ENCODE data around the gene ATP6V0A1. TPM values are rescaled to one million over a fixed set of nuclear protein-coding genes. Genes with fewer than 3 reads are reported as not detected.
A peak's percentile ranks its signal among the peaks of the same experiment; 100 is the strongest.

Gene ATP6V0A1
- total RNA-seq, 1 donor from 2014 or later, result 90.5 TPM

- Mint-ChIP-seq H3K4me1 (ENCODE audit: low read depth) (peaks cover 45% of the 10 kb centered on the region), H3K36me3 (ENCODE audit: insufficient read depth) (peaks cover 10% of the 10 kb centered on the region), H3K27ac (peak overlapping the region; percentile 86), H3K27me3 (no peaks in the 10 kb centered on the region), H3K9me3 (ENCODE audit: low read depth) (no peaks in the 10 kb centered on the region), H3K4me3 (ENCODE audit: low read depth) (no peak overlapping the region)
- no peak for TF ChIP-seq CTCF (IDR thresholded peaks at IDR 0.05; ENCODE audit: unreplicated experiment)
- no peak for DNase-seq (ENCODE audit: low spot score, unreplicated experiment)
These were observed 5.3 kb downstream of the ATP6V0A1 start for GRCh38 chr17:42463976-42464400.

GRCh38 chr17:42467889-42468288 is 9.2 kb downstream of the ATP6V0A1 start:
- H3K27ac Mint-ChIP-seq, result peak overlapping the region; percentile 53
- no peak overlapping the region for H3K4me3 Mint-ChIP-seq (ENCODE audit: low read depth)

GRCh38 chr17:42472709-42473521 is 14.2 kb downstream of the ATP6V0A1 start:
- Mint-ChIP-seq H3K36me3 (ENCODE audit: insufficient read depth) (peaks cover 39% of the 10 kb centered on the region), H3K4me3 (ENCODE audit: low read depth) (no peak overlapping the region), H3K9me3 (ENCODE audit: low read depth) (no peaks in the 10 kb centered on the region), H3K27me3 (no peaks in the 10 kb centered on the region), H3K27ac (no peak overlapping the region), H3K4me1 (ENCODE audit: low read depth) (peaks cover 16% of the 10 kb centered on the region)
- TF ChIP-seq CTCF (IDR thresholded peaks at IDR 0.05; ENCODE audit: unreplicated experiment), result no peak
- DNase-seq (ENCODE audit: low spot score, unreplicated experiment), result no peak

More at GRCh38 chr17:42467889-42468288, 9.2 kb downstream of the ATP6V0A1 start:
- peaks cover 30% of the 10 kb centered on the region for H3K4me1 Mint-ChIP-seq (ENCODE audit: low read depth)
- H3K36me3 Mint-ChIP-seq (ENCODE audit: insufficient read depth), result peaks cover 18% of the 10 kb centered on the region
- no peak for TF ChIP-seq CTCF (IDR thresholded peaks at IDR 0.05; ENCODE audit: unreplicated experiment)
- H3K27me3 Mint-ChIP-seq, result no peaks in the 10 kb centered on the region
- no peak for DNase-seq (ENCODE audit: low spot score, unreplicated experiment)
- no peaks in the 10 kb centered on the region for H3K9me3 Mint-ChIP-seq (ENCODE audit: low read depth)

- H3K9me3 Mint-ChIP-seq (ENCODE audit: low read depth), result no peaks in the 10 kb centered on the region
- H3K27me3 Mint-ChIP-seq, result no peaks in the 10 kb centered on the region
- peaks cover 9% of the 10 kb centered on the region for H3K4me1 Mint-ChIP-seq (ENCODE audit: low read depth)
- H3K36me3 Mint-ChIP-seq (ENCODE audit: insufficient read depth), result peaks cover 43% of the 10 kb centered on the region
- no peak for TF ChIP-seq CTCF (IDR thresholded peaks at IDR 0.05; ENCODE audit: unreplicated experiment)
- peak overlapping the region; percentile 45 for H3K27ac Mint-ChIP-seq
- no peak for DNase-seq (ENCODE audit: low spot score, unreplicated experiment)
- H3K4me3 Mint-ChIP-seq (ENCODE audit: low read depth), result no peak overlapping the region
These were observed 15.6 kb downstream of the ATP6V0A1 start for GRCh38 chr17:42474276-42474675.

GRCh38 chr17:42475121-42475520 is 16.4 kb downstream of the ATP6V0A1 start:
- no peaks in the 10 kb centered on the region for H3K27me3 Mint-ChIP-seq
- H3K36me3 Mint-ChIP-seq (ENCODE audit: insufficient read depth), result peaks cover 44% of the 10 kb centered on the region
- no peak for TF ChIP-seq CTCF (IDR thresholded peaks at IDR 0.05; ENCODE audit: unreplicated experiment)
- H3K4me3 Mint-ChIP-seq (ENCODE audit: low read depth), result no peak overlapping the region
- peaks cover 9% of the 10 kb centered on the region for H3K4me1 Mint-ChIP-seq (ENCODE audit: low read depth)
- no peak for DNase-seq (ENCODE audit: low spot score, unreplicated experiment)
- no peak overlapping the region for H3K27ac Mint-ChIP-seq
- no peaks in the 10 kb centered on the region for H3K9me3 Mint-ChIP-seq (ENCODE audit: low read depth)
